Measurements from ENCODE around the gene CDKL5. TPM values are rescaled to one million over a fixed set of nuclear protein-coding genes. Genes with fewer than 3 reads are reported as not detected.

The CDKL5 gene
- total RNA-seq, 1 donor from 2014 or later = 30.6 TPM

GRCh38 chrX:18619288-18619687, 193.9 kb downstream of the CDKL5 start:
- intact Hi-C loops (cut with DNase I) = no loop called here
- Histone ChIP-seq H3K27ac (no peak overlapping the region), H3K36me3 (no peaks in the 10 kb centered on the region), H3K4me1 (no peaks in the 10 kb centered on the region), H3K9me3 (no peaks in the 10 kb centered on the region), H3K27me3 (ENCODE audit: low read depth) (no peaks in the 10 kb centered on the region), H3K4me3 (no peak overlapping the region)
- no peak for TF ChIP-seq CTCF (IDR thresholded peaks at IDR 0.05)
- DNase-seq = no peak
- peak in 1 of 2 donors; percentile 42 for ATAC-seq

- no peak for TF ChIP-seq CTCF (IDR thresholded peaks at IDR 0.05)
- Histone ChIP-seq H3K9me3 (no peaks in the 10 kb centered on the region), H3K27ac (no peak overlapping the region), H3K27me3 (ENCODE audit: low read depth) (no peaks in the 10 kb centered on the region), H3K4me3 (no peak overlapping the region), H3K36me3 (no peaks in the 10 kb centered on the region), H3K4me1 (no peaks in the 10 kb centered on the region)
- intact Hi-C loops (cut with DNase I) = no loop called here
- DNase-seq (no peak), ATAC-seq (peak; percentile 19 to 78)
Measured at GRCh38 chrX:18620349-18620748, 194.9 kb downstream of the CDKL5 start.

GRCh38 chrX:18624599-18624998, 199.2 kb downstream of the CDKL5 start:
- ATAC-seq (no peak), DNase-seq (no peak)
- intact Hi-C loops (cut with DNase I) = no loop called here
- no peak for TF ChIP-seq CTCF (IDR thresholded peaks at IDR 0.05)
- Histone ChIP-seq H3K27me3 (ENCODE audit: low read depth) (no peaks in the 10 kb centered on the region), H3K27ac (no peak overlapping the region), H3K4me3 (no peak overlapping the region), H3K36me3 (peaks cover 14% of the 10 kb centered on the region), H3K4me1 (no peaks in the 10 kb centered on the region), H3K9me3 (no peaks in the 10 kb centered on the region)

GRCh38 chrX:18630934-18631333, 205.5 kb downstream of the CDKL5 start:
- Histone ChIP-seq H3K27ac (no peak overlapping the region), H3K36me3 (peaks cover 14% of the 10 kb centered on the region), H3K4me1 (no peaks in the 10 kb centered on the region), H3K9me3 (no peaks in the 10 kb centered on the region), H3K4me3 (no peak overlapping the region), H3K27me3 (ENCODE audit: low read depth) (no peaks in the 10 kb centered on the region)
- no peak for TF ChIP-seq CTCF (IDR thresholded peaks at IDR 0.05)
- DNase-seq (no peak), ATAC-seq (peak in 1 of 2 donors; percentile 53)
- intact Hi-C loops (cut with DNase I) = no loop called here

GRCh38 chrX:18638398-18638797, 213.0 kb downstream of the CDKL5 start:
- Histone ChIP-seq H3K27ac (no peak overlapping the region), H3K4me1 (no peaks in the 10 kb centered on the region), H3K9me3 (no peaks in the 10 kb centered on the region), H3K36me3 (no peaks in the 10 kb centered on the region), H3K4me3 (no peak overlapping the region), H3K27me3 (ENCODE audit: low read depth) (no peaks in the 10 kb centered on the region)
- no peak for DNase-seq
- TF ChIP-seq CTCF (IDR thresholded peaks at IDR 0.05) = no peak
- intact Hi-C loops (cut with DNase I) = no loop called here
- no peak for ATAC-seq

- H3K27ac ChIP-seq = no peak overlapping the region
- no peak for TF ChIP-seq CTCF (IDR thresholded peaks at IDR 0.05)
- no peaks in the 10 kb centered on the region for H3K36me3 ChIP-seq
- H3K27me3 ChIP-seq (ENCODE audit: low read depth) = no peaks in the 10 kb centered on the region
- no peak for DNase-seq
- intact Hi-C loops (cut with DNase I) = no loop called here
- no peaks in the 10 kb centered on the region for H3K9me3 ChIP-seq
- no peaks in the 10 kb centered on the region for H3K4me1 ChIP-seq
- no peak overlapping the region for H3K4me3 ChIP-seq
- no peak for ATAC-seq
Measured at GRCh38 chrX:18639280-18639679, 213.9 kb downstream of the CDKL5 start.
